D721Med (cell line): Measurements from ENCODE around the gene ADGRA1.

Experiments
- DNase-seq: peaks from one replicate; pipeline ENCODE4 v3.0.0; 2011; ENCODE audit warnings: low spot score; ENCODE audit not compliant: insufficient read length
- FAIRE-seq: peaks from 2 replicates; lab custom pipeline; 2011; peaks lifted over from hg19 to GRCh38; lab: Jason Lieb, UNC
- CTCF ChIP-seq: IDR thresholded peaks from 2 replicates; pipeline ENCODE4 v1.5.1; 2012; ENCODE audit warnings: mild to moderate bottlenecking, control low read depth; ENCODE audit not compliant: insufficient read depth; ENCODE audit errors: missing control alignments

The ADGRA1 gene

DNA sequence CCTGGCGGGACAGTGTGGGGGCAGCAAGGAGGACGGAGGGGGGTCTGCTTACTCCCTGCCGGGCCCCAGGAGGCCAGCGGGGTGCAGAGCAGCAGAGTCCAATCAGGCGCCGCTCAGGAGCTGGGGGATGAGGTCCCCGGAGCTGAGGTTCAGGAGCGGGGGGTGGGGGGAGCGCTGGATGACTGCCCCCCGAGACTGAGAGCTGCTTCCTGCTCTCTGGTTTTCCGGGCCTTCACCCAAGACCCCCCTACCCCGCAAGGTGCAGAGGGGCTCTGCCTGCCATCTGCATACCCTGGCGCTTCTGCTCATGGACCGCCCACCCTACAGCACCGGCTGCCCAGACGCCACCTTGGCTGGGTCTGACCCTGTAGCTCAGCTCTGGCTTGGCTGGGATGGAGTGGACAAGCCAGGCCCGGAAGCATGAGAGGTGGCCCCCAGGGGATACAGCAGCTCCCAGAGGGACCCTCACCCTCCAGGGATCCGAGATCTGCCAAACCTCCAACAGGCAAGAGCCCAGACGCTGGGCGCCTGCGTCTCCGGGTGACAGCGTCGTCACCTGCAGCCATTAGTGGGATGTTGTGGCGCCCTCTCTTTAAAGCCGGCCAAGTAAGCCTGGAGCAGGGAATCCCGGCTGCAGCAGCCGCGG lies 73.2 kb downstream of the ADGRA1 start:
- DNase-seq, result no peak
- no peak for TF ChIP-seq CTCF
- no peak for FAIRE-seq

GRCh38 chr10:133161486-133162109 lies 73.9 kb downstream of the ADGRA1 start:
- FAIRE-seq, result no peak
- no peak for DNase-seq
- TF ChIP-seq CTCF, result no peak

DNA sequence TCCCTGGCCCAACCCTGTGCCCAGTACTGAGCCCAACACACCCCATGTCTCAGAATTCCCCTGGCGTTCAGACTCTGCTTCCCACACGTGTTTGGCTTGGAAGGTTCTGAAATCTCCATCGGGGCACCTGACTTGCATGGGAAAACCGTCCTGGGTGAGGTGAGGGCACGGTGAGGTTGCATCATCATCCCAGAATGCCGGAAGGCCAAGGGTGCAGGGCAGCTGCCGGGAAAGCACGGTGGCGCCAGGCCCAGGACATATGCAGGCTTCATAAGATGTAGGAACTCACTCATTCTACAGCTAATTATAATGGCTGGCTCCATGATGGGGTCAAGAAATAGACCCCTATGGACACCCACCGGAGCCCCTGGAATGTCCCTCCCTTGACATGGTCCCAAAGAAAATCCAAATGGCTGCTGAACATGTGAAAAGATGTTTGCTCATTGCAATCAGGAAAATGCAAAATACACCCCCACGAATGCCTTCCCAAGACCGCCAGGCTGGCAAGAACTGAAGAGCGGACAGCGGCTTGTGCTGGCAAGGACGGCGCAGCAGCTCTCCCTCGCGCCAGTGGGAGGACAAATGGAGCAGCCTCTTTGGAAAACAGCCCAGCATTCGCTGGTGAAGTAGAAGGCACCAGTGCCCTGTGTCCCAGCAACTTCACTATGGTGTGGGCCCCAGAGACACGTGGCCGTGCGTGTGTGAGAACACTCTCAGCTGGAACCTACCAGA lies 74.6 kb downstream of the ADGRA1 start:
- FAIRE-seq (no peak), DNase-seq (no peak)

DNA sequence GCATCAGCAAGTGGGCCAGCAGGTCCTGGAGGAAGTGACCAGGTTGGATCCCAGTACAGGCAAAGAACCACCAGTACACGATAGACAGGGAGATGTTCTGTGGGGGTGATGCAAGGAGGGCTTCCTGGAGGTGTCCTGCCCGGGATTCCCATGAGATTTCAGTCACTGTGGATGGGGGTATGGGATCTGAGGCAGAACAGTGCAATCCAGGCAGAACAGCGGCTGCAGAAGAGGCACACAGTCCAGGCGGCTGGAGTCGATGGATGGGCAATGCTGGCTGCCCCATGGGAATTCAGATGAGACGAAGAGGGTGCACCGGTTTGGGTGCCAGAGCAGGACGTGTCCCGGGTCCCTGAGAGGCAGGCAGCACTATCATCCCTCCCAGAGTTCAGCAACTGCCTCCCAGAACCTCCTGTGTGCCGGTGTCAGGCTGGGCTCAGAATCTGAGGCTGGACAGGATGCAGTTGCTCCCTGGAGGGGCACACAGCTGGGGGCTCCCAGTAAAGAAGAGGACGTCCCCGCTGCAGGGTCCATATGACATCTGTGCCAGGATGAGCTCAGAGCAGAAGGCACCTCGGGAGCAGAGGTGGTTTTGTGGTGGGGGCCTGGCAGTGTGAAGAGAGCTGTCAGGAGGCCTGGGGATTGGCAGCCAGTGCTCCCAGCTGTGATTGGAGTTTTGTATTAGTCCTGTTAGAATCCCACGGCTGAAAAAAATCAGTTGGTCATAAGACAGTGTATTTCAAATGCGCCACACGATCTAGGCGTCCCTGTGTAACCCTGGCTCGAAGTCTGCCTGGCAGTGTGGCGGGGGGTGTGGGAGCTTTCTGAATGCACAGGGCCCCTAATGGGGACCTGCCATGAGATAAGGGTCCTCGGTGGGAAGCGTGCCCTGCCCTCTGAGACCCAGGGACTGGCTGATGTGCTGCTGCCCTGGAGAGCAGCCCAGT lies 75.5 kb downstream of the ADGRA1 start:
- no peak for TF ChIP-seq CTCF
- DNase-seq, result no peak
- no peak for FAIRE-seq

More for the DNA sequence above, 74.6 kb downstream of the ADGRA1 start:
- TF ChIP-seq CTCF, result no peak

DNA sequence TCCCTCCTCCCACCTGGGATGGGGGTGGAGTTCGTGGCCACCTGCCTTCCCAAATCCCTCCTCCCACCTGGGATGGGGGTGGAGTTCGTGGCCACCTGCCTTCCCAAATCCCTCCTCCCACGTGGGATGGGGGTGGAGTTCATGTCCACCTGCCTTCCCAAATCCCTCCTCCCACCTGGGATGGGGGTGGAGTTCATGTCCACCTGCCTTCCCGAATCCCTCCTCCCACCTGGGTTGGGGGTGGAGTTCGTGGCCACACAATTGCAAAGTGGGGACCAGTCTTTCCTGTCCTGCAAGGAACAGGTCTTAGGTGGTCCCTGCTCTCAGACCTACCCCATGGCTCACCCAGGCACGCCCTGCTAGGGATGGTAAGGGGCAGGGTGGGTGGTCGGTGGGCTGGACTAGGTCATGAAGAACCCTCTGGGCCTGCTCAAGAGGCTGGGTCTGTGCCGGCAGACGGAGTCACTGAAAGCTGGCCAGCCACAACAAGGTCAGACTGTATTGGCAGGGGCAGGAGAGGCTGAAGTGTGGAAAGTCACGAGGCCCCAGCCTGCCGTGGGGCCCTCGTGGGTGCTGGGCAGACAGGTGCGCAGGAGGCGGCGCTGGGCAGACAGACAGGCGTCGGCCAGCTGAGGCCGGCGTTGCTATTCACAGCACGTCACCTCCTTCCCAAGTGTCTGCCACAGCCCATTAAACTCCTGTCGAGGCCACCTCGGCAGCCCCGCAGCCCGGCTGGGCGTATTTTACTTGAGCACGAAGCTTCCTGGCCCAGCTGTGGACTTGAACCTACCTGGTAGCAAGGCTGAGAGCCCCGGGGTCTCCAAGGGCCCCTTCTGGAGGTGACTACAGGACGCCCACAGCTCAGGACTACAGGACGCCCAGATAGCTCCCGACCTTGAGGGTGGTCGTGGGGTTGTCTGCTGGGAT lies 76.4 kb downstream of the ADGRA1 start:
- no peak for DNase-seq
- no peak for TF ChIP-seq CTCF
- no peak for FAIRE-seq

DNA sequence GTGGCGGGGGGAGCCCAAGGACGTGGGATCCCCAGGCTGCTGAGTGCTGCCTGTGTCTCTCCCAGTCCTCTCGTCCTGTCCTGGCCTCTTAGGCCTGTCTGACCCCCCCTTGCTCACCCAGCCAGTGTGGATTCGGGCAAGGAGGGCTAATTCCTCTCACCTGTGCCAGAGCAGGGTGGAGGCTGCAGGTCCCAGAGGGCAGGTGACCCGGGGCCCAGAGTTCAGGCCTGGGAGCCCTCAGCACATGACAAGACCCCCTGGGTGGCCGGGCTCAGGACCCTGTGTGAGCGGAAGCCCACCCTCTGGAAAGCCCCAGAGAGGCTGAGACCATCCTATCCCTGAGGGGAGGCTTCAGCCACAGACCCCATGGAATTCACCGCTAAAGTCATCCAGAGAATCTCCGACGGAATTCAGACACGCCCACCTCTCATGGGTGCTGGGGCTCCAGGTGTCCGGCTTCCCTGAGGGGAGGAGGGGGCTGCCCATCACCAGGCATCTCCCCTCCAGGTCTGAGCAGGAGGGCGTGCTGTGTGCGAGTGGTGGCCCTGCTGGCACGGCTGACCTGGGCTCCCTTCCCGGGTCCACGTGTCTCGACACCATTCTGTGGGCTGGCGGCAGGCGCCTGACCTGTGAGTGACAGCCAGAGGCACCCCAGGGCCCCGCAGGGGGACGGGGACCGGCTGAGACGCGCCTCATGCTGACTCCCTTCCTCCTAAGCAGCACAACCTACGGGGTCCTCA lies 77.3 kb downstream of the ADGRA1 start:
- no peak for FAIRE-seq
- no peak for DNase-seq
- TF ChIP-seq CTCF, result no peak
